Epithelial cell of umbilical artery (primary cell): ENCODE data around the gene APPL1. TPM values are rescaled to one million over a fixed set of nuclear protein-coding genes. Genes with fewer than 3 reads are reported as not detected.

ENCODE experiments used
- total RNA-seq: library from RNA; depleted of rRNA; stranded (reverse); fragments of >200 nt; gene quantifications from 2 replicates; pipeline ENCODE4 v1.2.3, GENCODE V29; 2014

The APPL1 gene, protein sequence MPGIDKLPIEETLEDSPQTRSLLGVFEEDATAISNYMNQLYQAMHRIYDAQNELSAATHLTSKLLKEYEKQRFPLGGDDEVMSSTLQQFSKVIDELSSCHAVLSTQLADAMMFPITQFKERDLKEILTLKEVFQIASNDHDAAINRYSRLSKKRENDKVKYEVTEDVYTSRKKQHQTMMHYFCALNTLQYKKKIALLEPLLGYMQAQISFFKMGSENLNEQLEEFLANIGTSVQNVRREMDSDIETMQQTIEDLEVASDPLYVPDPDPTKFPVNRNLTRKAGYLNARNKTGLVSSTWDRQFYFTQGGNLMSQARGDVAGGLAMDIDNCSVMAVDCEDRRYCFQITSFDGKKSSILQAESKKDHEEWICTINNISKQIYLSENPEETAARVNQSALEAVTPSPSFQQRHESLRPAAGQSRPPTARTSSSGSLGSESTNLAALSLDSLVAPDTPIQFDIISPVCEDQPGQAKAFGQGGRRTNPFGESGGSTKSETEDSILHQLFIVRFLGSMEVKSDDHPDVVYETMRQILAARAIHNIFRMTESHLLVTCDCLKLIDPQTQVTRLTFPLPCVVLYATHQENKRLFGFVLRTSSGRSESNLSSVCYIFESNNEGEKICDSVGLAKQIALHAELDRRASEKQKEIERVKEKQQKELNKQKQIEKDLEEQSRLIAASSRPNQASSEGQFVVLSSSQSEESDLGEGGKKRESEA
- total RNA-seq, result 27.9 and 45.6 TPM in 2 replicates

DNA sequence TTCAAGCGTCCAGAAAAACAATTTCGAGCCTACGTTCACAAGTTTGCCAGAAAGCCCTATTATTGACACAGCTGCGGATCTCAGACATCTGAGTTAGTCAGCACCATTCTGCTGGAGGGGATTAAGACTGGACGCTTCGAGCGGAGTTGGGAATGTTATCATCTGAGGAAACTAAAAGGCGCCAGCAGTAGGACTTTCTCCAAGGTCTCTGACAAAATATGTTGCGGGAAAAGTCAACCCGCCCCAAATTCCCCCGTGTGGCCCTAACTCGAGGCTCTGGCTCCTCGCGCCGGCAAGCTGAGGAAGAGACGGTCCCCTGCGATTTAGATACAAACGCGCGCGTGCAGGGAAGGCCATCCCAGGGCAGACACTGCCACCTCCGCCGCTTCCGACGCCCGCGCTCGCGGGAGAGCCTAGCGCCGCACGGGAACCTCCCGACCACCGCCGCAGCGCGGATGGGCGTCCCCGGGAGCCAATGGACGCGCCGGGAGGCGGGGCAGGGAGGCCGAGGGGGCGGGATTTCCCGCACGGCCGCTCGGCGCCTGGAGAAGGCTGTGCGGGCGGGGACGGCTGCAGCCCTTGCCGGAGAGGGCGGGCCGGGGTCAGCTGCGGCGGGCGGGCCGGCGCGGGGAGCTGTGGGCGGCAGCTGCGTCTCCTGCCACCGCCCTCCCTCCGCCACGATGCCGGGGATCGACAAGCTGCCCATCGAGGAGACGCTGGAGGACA lies at the start of gene APPL1:
TSS of gene APPL1 (plus strand) at position 526 of the 726 bp plus-strand sequence. CDS start at position 681, 155 bp downstream.

DNA sequence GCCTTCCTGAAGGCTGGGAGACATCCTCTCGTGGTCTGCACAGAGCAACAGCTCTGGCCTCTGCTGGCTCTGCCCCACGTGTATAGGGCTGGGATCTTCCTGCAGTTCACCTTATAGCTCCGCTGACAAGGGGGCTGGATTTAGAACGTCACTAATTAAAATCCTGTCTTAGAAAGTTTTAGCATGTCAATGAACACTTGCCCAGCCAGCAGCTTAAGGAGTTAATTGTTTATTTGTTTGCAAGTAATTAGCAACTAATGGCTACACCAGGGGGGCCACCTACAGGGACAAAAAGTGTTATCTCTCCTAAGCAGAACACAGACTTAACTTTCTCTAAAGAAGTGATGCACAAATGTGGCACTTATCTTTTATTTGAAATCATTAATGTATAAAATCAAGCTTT lies 27.6 kb upstream of the APPL1 start, which contains the start of gene HESX1:
TSS of gene HESX1 (minus strand) at position 84 of the 403 bp plus-strand sequence. CDS start at position 24, 60 bp downstream.

DNA sequence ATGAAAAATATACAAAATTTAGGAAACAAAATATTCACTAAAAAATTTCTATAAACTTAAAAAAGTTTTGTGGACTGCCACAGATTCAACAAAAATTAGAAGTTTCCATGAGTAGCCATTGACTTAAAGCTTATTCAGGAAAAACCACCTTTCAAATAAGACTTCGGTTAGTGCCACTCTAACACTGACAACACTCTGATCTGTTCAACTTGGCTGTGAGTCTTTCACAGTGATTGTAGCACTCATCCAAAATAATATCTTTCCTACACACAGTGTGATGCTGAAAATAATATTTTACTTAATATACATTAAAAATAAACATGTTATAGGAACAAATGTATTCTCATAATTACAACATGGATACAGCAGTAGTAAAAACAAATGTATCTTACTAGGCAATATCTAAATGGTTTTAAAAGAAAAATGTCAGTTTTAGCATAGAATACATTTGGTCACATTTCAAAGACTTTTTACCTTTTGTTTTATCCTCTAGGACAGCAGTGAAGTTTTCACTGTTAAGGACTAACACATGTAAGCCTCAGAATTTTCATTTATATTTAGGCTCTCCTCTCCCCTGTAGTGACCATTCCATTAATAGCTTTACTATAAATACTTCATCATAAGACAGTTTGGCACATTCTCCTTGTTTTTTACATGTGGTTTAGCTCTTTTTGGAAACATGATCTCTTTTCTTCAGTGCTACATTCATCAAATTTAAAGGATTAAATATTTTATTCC lies 64.8 kb downstream of the APPL1 start, which contains the start of gene ASB14:
TSS of gene ASB14 (minus strand) at position 527 of the 738 bp plus-strand sequence. CDS start 652 bp downstream, outside the sequence.

Other genes starting within 250 kb of the APPL1 start
- under 0.01 TPM in 2 replicates for gene SPATA12, start 167.1 kb upstream of the APPL1 start, total RNA-seq
- gene IL17RD, start 62.4 kb upstream of the APPL1 start, total RNA-seq, result 0.32 and 0.46 TPM in 2 replicates
- 0.32 and 0.46 TPM in 2 replicates for gene HESX1, start 27.8 kb upstream of the APPL1 start, total RNA-seq
- gene ASB14, start 65.0 kb downstream of the APPL1 start, total RNA-seq, result not detected in 2 replicates